GM18520 (cell line): ENCODE results near the gene C1QTNF8.

Experiments
- ATAC-seq: cut with Tn5 transposase; IDR thresholded peaks from one replicate; pipeline ENCODE4 v1.9.1; 2021; ENCODE audit not compliant: unreplicated experiment

Gene C1QTNF8

DNA sequence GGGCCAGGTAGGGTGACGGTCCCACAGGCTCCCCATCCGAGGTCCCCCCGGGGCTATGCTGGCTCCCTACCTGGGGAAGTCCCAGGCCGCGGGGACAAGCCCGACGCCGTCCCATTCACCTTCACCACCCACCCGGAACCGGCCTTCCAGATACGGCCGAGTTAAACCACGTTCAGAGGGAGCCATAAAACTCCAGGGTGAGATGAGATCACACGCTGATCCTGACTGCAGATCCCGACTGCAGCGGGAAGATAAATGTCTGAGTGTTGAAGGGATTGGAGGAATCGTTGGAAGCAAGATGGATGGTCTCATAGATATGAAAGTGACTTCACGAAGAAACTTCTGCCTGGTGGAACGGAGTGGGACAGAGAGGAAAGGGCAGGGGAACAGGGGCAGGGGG, 13.6 kb upstream of the C1QTNF8 start:
- no peak for ATAC-seq

DNA sequence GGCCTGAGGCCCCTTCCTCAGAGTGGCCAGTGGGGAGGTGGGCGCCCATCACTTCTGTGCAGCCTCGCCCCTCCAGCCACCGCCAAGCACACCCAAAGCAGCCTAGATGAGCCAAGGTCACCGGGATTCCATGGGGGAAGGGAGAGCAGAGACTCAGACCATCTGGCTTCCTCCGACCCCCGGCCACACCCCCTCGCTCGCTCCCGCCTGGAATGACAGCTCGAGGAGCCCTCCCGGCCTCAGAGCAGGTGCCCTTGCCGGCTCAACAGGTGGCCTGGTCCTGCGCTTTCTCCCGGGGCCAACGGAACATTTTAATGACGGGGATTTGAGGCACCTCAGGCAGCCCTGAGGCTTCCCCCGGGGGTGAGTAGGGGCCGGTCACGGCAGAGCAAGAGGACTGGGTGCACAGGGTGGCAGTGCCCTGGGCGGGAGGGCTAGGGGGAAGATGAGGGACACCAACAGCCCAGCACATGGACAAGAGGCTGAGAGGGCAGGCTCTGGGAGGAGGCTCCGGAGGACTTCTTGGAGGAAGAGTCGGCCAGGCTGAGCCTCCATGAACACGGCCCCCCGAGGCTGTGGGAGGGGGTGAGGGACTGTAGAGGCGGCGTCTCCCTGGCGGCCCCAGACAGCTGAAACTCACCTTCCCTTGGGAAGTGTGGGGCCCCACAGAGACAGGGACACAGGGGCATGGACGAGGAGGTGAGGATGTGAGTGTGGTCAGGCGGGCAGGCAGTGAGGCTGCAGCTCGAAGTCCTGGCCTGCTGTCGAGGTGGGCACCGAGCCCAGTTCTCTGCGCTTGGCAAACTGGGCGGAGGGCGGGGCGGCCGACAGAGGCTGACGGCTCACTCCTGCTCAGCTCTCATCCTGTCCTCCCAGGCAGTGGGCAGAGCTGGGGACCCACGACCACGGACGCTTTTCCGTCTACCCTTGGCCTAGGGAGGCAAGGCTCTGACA, 12.5 kb upstream of the C1QTNF8 start:
- ATAC-seq = no peak

DNA sequence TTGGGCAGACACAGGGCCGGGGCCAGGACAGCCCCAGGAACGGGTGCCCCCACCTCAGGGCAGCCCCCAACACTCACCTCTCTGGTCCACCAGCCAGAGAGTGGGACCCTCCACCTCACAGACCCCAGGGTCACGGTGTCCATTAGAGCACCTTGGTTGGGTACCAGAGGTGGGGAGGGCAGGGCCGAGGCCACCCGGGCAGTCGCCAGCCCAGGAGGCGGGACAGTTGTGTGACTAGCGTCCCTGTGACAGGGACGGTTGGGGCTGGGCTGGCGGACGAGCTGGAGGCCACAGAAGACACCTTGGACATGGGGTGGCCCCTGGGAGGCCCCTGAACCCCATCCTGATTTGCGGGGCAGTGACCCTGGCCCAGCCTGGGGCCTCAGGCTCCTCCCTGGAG, 11.7 kb upstream of the C1QTNF8 start:
- ATAC-seq = no peak

DNA sequence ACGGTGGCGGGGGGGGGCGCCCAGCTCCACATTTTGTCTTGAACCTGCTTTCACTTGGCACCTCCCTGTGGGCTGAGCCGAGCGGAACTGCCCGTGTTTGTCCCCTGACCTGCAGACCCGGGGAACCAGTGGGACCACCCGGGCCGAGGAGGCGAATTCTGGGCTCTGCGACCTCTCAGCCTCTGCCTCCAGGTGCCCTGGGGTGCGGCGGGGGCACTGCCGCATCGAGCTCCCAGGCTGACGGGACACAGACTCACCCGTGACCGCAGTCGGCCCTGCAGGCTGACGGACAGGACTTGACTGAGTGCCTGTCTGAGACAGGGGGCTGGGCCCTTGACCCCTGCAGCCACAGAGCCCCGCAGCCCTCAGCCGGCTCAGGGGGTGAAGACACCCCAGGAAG, 11.1 kb upstream of the C1QTNF8 start:
- no peak for ATAC-seq

DNA sequence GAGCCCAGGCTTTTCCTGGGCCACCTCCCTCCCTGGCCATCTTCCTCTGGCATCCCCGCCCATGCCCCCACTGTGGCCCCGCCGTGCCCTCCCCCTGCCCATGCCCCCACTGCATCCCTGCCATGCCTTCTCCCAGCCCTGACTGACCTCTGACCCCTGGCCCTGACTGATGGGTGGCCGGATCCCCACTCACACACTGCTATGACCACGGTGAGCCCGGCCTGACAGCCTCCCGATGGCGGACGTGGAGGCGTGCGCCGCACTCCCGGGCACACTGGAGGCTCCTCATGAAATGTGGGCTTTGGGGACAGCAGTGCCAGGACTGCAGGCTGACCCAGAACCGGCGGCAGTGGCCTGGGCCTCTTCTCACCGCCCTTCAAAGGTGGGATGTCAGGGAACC, 10.6 kb upstream of the C1QTNF8 start:
- no peak for ATAC-seq

DNA sequence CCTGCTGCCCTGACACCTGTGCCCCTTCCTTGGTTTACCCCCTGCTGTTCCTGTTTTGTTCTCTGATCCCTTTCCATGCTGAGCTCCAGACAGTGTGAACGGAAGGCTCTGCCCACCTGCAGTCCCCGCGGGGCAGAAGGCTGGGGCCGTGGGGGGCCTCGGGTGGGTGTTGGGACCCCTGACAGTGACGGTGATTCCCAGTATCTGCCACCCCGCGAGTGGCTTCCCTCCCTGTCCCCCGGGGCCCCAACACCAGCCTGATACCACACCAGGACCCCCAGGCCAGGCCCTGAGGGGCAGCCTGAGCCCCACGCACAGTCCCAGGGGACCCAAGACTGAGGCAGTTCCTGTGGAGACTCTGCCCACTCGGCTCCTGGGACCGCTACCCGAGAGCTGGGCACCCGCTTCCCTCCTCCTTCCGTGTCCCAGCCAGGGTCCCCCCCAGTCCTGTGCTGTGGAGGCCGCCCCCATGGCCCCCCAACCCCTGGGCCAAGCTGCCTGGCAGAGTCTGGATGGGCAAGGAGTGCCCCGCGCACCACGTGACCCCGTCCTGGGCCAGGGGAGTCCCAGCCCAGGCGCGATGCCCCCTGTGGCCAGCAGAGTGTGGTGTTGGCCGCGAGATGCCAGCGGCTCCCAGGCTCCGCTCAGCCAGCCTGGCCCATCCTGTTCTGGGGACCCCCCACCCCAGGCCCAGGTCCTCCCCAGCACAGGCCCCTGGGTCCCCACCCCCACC, 10.0 kb upstream of the C1QTNF8 start:
- no peak for ATAC-seq

DNA sequence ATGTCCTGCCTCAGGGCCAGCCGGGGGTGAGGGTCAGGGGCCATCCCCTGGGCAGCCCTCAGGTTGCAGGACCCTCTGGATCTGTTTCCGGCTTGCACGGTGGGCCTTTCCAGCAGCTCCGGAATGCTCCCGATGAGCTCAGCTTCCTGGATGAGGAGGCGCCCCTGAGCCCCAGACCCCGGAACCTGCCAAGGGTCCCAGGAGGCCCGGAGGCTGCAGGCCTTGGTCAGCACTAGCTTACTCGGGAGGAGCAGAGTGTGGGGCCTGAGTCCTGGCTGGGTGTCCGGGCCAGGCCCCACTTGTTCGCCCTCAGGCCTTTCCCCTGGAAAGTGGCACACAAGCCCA, 7.6 kb upstream of the C1QTNF8 start:
- no peak for ATAC-seq

DNA sequence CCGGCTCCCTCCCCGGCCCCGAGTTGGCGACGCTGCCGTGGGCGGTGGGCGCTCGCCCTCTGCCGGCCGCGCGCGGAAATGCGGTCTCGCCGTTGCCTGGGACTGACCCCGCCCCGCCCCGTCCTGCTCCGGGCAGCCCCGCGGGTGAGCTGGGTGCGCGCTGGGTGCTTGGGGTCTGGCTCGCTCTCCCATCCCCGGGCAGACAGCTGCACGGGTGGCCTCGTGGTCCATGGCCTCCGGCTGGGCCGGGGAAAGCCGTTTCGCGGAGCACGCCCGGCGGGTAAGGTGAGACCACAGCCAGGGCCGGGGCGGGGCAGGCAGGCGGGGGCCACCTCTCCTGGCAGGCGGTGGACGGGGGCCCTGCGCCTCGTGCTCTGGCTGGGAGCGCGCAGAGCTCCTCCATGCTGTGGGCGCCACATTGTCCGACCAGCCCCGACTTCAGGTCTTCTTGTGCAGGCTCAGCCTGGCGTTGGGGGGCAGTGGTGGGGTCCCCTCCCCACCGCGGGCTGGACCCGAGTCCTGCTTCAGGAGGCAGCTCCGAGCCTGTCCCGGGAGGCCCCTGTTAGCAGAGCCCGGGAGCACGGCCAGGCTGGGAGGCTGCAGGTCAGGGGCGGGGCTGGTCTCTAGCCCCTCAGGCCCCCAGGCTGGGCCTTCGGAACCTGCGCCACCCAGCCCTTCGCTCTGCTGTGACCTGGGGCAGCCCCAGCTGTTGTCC, 7.0 kb upstream of the C1QTNF8 start:
- ATAC-seq = no peak

DNA sequence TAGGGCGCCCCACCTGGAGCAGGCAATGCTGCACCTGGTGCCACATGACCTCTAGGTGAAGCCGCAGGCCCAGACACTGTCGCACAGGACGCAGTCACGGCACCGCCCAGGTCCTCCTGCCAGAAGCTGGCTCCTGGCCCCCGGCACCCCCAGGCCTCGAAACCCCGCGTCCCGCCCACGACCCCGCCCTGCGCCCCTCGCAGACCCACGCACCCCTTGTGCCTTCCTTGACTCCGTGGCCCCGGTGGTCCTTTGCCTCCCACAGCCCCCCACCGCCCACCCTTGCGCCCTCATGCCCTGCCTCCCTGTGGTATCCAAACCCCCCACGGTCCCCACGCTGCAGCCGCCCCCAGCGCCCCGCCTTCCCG, 6.3 kb upstream of the C1QTNF8 start:
- no peak for ATAC-seq

DNA sequence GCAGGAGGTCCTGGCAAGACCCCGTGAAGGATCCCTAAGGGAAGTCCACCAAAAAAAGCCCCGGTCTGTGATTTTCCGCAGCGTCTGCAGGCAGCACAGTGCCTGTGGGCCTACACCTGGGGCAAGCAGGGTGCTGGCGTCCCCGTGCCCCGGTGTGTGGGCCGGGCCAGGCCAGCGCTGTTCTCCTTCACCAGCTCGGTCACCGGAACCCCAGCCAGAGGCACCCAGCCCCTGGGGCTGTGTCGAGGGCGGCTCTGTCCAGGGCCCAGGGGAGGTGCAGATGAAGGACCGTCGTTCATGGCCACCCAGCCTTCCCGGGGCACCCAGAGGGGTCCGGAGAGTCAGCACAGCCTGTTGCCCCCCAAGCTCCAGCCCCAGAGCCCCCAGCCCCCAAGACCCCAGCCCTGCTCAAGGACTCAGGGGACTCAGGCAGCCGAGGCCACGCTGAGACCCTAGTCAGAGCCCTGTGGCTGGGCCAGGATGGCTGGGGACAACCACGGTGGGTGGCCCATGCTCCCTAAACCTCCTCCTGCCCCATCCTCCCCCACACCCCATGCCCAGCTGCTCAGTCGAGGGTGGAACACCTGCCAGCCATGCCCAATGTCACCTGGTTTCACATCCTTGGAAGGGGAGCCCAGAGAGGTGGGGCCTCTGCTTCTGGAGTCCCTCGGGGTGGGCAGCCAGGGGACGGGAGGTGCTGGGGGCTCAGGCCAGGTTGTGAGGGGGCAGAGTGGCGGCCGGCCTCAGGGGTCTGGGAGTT, 5.7 kb upstream of the C1QTNF8 start:
- ATAC-seq = no peak

DNA sequence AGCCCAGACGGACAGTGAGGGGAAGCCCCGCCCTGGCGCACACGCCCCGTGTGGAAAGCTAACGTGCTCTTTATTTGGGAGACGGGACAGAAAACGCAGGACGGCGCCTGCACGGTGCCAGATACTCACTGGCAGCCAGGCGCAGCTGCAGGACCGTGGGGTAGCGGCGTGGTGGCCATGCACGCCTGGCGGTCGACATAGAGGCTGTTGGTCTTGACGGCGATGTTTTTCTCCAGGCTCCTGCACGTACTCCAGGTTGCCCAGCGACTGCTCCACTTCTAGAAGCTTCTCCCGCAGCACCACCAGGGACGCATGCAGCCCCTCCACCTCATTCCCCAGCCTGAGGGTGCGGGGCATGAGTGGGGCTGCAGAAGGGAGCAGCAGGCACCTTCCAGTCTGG, 5.1 kb upstream of the C1QTNF8 start:
- no peak for ATAC-seq

DNA sequence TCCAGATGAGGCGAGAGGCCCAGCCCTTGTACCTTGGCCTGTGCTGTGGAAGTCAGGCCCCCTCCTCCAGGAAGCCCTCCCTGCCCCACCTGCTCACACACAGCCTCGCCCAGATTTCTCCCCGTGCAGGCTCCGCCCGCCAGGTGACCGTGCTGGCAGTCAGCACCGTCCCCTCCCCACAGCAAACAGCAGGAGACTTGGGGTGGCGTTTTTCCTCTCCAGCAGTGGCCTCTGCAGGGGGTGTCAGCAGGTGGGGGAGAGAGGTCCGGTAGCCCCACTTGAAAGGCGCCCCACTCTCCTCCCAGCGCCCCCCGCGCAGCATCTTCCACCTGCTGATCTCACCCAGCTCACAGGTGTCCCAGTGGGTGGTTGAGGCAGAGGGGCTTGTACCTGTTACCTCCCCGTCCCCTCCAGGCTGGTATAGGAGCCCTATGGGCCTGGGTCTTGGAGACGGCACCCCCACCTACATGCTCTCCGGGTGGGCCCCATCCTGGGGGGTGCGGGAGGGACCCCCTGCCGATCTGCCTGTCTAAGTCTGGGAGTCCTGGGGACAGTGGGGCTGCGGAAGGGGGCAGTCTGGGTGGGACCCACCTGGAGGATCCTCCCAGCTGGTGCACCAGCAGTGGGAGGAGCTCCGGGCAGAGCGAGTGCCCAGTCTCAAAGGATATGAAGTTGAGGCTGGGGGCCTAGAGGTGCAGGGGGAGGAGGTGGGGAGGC, 4.2 kb upstream of the C1QTNF8 start:
- ATAC-seq = no peak

DNA sequence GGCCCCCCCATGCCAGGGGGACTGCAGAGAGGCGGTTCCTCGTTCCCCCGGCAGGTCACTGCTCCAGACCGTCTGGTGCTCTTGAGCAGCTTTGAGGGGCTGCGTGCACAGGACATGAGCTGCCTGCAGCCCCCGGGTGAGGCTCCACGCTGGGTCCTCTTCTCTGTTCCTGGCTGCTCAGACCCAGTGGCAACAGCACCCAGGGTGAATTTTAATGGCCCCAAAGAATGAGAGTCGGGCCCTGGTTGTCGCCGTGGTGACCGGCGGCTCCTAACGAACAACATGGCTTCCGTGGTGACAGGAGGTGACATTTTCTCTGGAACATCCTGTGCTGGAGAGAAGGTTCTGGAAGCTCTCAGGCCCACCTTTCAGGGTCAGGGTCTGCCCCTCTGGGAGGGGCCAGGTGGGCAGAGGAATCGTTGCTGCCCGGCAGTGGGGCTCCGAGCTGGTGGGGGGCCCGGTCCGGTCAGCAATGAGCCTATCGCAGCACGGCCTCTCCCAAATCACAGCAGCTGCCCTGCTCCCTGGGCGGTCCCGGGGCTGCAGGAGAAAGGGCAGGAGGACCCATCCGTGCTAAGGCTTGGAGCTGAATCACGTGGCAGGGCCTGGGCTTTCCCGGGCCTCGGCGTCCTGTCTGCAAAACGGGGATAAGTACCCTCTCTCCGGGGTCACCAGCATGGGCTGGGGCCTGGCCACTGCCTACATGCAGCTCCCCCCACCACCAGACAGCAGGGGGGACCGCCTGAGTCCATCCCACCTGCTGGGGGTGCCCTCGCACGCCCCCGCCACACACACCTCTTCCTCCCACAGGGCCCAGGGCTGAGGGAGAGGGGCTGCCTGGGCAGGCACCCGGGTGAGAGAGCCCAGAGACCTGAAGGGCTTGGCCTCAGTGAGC, 3.4 kb upstream of the C1QTNF8 start:
- ATAC-seq = no peak

DNA sequence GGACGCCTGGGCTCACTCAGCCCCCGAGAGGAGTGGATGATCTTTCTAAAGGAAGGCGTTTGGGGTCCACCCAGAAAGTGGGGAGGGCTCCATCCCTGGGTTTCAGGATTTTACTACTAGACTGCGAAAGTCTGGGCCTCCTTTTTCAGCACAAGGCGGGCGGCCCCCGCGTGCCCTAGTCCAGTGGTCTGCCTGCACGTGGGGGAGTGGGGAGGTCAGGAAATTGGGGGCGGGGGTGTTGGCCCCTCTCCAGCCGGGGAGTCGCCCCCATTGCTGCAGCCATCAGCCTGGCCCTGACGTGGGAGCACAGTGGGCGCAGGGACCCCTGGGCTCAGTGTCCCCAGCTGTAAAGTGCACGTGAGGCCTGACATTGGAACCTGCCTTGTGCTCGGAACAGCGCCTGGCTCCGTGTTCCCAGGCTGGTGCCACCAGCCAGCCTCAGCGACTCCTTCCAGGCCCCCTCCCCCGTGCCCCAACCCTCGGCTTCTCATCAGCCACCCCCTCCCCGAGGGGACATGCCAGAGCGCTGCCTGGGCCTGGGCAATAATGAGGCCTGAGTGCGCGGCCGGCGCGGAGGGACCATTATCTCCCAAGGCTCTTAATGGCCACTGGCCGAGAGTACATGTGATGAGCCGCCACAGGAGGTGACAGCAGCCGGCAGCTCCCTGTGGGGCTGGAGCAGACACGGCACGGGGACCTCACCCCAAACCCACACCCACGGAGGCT, 2.4 kb upstream of the C1QTNF8 start:
- ATAC-seq = no peak

DNA sequence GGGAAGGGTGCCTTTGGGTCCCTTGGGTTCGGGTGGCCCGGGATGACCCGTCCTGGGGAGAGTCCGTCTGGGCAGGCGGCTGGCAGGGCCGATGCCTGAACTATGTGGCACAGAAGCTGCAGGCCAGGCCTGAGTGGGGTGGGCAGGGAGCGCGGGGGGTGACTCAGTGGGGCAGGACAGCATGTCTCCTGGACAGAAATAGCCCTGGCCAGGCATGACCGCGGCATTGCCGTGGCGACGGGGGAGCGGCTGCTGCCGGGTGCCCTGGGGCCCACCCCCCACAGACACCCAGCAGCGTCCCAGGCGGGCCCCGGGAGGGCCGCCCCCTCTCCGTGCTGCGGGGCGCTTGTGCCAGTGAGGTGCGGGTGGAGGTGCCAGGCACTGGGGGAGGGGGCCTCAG, 1.8 kb upstream of the C1QTNF8 start:
- ATAC-seq = no peak

DNA sequence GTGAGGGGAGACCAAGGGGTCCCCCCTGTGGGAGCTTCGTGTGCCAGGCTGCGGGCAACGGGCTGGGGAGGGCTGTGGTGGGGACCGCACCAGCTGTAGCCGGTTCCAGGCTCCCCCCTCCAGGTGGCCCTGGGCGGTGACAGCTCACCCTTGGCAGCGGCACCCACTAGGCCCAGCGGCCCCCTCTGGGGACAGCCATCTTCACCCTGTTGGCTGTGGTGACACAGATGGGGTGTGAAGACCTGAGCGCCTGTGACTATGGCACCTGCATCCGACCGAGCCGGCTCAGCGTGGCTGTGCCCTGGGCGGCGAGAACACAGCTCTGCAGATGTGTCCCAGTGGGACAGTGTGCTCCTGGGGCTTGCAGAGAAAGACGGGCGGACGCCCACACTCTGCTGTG, 1.1 kb upstream of the C1QTNF8 start:
- ATAC-seq = no peak

DNA sequence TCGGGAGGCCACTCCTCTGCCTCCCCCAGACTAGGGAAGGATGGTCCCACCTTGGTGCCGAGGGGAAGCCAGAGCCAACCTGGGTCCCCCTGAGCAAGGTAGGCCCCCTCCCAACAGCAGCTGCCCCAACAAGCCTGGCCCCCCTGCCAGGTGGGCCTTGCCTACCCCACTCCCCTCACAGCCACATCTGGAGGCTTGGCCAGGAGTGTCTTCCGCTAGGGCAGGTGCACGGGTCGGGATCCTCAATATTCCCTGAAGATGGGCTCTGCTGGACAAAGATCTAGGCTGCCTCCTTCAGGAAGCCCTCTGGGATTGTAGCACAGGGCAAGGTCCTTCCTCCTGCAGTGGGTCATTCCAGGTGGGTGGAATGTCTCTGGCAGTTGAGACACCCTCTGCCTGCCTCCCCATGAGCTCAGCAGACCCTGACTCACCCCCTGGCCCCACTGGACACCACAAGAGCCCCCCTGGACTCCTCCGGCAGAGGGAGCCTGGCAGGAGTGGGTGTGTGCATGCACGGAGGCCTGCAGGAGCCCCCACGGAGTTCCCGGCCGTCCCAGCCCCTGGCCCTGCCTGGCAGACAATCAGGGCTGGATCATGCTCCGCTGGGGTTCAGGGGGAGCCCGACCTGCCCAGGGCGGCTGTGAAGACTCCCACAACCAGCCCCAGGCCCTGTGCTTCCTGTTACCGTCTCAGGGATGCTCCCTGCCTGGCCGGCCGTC, 435 bp downstream of the C1QTNF8 start:
- ATAC-seq = no peak
